ENCODE results near the gene FHIT.

- no peak for TF ChIP-seq POLR2A (IDR thresholded peaks at IDR 0.05; ENCODE audit: low read length)
- TF ChIP-seq GATA1 (IDR thresholded peaks at IDR 0.05; ENCODE audit: low read depth, low read length) = no peak
Observed at GRCh38 chr3:60308808-60309207, 942.4 kb downstream of the FHIT start.

Measured in erythroblast (primary cell).